Choroid plexus epithelial cell (primary cell): Measurements from ENCODE around the gene HAP1.

ENCODE experiments used
- DNase-seq: peaks from one replicate; pipeline ENCODE4 v3.0.0-alpha.2; 2010; ENCODE audit warnings: low read depth
- H3K4me3 ChIP-seq: 2 replicates; pipeline ENCODE4 v1.5.1; 2011; ENCODE audit warnings: low read depth, mild to moderate bottlenecking, control low read depth, low read length, moderate library complexity
- CTCF ChIP-seq: conservative IDR thresholded peaks from 2 replicates; pipeline ENCODE4 v1.5.1; 2011; ENCODE audit warnings: low read depth, mild to moderate bottlenecking, control low read depth, inconsistent platforms, low read length, moderate library complexity

The HAP1 gene

GRCh38 chr17:41736983-41737679 lies 2.7 kb upstream of the HAP1 start:
- no peak for DNase-seq
- H3K4me3 ChIP-seq: no peak overlapping the region
- no peak for TF ChIP-seq CTCF

GRCh38 chr17:41735744-41736143 lies 1.3 kb upstream of the HAP1 start:
- no peak for TF ChIP-seq CTCF
- no peak overlapping the region for H3K4me3 ChIP-seq
- no peak for DNase-seq

GRCh38 chr17:41734949-41735313 lies 488 bp upstream of the HAP1 start:
- peak overlapping the region; percentile 41 for H3K4me3 ChIP-seq
- DNase-seq: no peak
- no peak for TF ChIP-seq CTCF

GRCh38 chr17:41733348-41734138 lies 900 bp downstream of the HAP1 start:
- no peak overlapping the region for H3K4me3 ChIP-seq
- no peak for TF ChIP-seq CTCF
- DNase-seq: no peak

- no peak for TF ChIP-seq CTCF
- no peak for DNase-seq
These were observed 2.6 kb downstream of the HAP1 start for GRCh38 chr17:41731836-41732235.

GRCh38 chr17:41730479-41730878 lies 4.0 kb downstream of the HAP1 start:
- H3K4me3 ChIP-seq: no peak overlapping the region
- TF ChIP-seq CTCF: no peak
- no peak for DNase-seq

More at GRCh38 chr17:41731836-41732235, 2.6 kb downstream of the HAP1 start:
- H3K4me3 ChIP-seq: no peak overlapping the region
